Hippocampal formation (tissue), 2 donors: Measurements from ENCODE around the gene SSRP1.
"Not testable (repeated sequence)": the region's sequence is repeated elsewhere in the genome, so short reads cannot be mapped to it uniquely, and the experiment has no call there.

ENCODE experiments used
- DNase-seq, 2 donors: peaks; one replicate each; lab custom pipeline; 2025; lab: John Stamatoyannopoulos, UW

The SSRP1 gene

GRCh38 chr11:57338142-57338541 is 2.5 kb upstream of the SSRP1 start, which contains the start of gene P2RX3:
P2RX3 (plus strand) TSS chr11:57338352; CDS start chr11:57338551, 199 bp downstream.
- no peak for DNase-seq

- DNase-seq: not testable (repeated sequence)
These were observed 1.2 kb upstream of the SSRP1 start for GRCh38 chr11:57336856-57337255.

GRCh38 chr11:57336111-57336666 is 497 bp upstream of the SSRP1 start:
- no peak for DNase-seq

- no peak for DNase-seq
These were observed 709 bp downstream of the SSRP1 start for GRCh38 chr11:57335023-57335342.

GRCh38 chr11:57332694-57333440 is 2.8 kb downstream of the SSRP1 start:
- no peak for DNase-seq

- no peak for DNase-seq
These were observed 4.0 kb downstream of the SSRP1 start for GRCh38 chr11:57331720-57332119.

- DNase-seq: no peak
These were observed 5.7 kb downstream of the SSRP1 start for GRCh38 chr11:57330029-57330428.

GRCh38 chr11:57327721-57328120 is 8.0 kb downstream of the SSRP1 start:
- DNase-seq: no peak

GRCh38 chr11:57325735-57326048 is 10.0 kb downstream of the SSRP1 start:
- no peak for DNase-seq

- DNase-seq: peak; percentile 93 to 95
These were observed 10.6 kb downstream of the SSRP1 start, which contains the start of gene TNKS1BP1 for GRCh38 chr11:57324886-57325734. TNKS1BP1 (minus strand) TSS chr11:57324952; CDS start chr11:57321885, 3,067 bp downstream.

GRCh38 chr11:57324154-57324885 is 11.4 kb downstream of the SSRP1 start:
- no peak for DNase-seq

- DNase-seq: no peak
These were observed 11.9 kb downstream of the SSRP1 start for GRCh38 chr11:57323855-57324153.

- DNase-seq: no peak
These were observed 12.4 kb downstream of the SSRP1 start for GRCh38 chr11:57323167-57323854.

- DNase-seq: peak; percentile 18 to 65
These were observed 13.2 kb downstream of the SSRP1 start for GRCh38 chr11:57322256-57323166.

GRCh38 chr11:57321388-57322255 is 14.1 kb downstream of the SSRP1 start:
- no peak for DNase-seq

- no peak for DNase-seq
These were observed 14.8 kb downstream of the SSRP1 start for GRCh38 chr11:57320719-57321387.

GRCh38 chr11:57320067-57320718 is 15.5 kb downstream of the SSRP1 start:
- DNase-seq: no peak

GRCh38 chr11:57318178-57318577 is 17.5 kb downstream of the SSRP1 start:
- DNase-seq: peak in 1 of 2 donors; percentile 5

- DNase-seq: no peak
These were observed 19.7 kb downstream of the SSRP1 start for GRCh38 chr11:57316017-57316416.
